Fibroblast of skin of back (primary cell): ENCODE results near the gene ZNF334.

Experiments used
- DNase-seq: peaks from one replicate; pipeline ENCODE4 v3.0.0-alpha.2; 2013

The ZNF334 gene

GRCh38 chr20:46485431-46485830, 27.9 kb downstream of the ZNF334 start:
- no peak for DNase-seq

DNA sequence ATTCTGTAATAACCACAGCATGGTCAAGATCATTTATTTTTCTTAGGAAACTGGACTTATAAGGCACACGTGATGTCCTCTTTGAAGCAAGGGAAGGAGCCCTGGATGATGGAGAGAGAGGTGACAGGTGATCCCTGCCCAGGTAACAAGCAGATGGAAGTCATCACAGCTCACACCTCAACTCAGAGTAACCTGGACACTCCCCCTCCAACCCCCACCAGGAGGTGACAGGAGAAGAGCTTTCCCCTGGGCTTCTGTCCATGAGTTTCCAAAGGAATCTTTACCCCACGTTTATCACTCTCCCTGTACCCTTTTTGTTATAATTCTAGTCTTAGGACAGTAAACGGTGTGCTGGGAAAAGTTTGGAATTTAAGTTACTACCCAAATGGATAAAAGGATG, 28.4 kb downstream of the ZNF334 start:
- no peak for DNase-seq

- no peak for DNase-seq
Measured at GRCh38 chr20:46483879-46484278, 29.5 kb downstream of the ZNF334 start.

DNA sequence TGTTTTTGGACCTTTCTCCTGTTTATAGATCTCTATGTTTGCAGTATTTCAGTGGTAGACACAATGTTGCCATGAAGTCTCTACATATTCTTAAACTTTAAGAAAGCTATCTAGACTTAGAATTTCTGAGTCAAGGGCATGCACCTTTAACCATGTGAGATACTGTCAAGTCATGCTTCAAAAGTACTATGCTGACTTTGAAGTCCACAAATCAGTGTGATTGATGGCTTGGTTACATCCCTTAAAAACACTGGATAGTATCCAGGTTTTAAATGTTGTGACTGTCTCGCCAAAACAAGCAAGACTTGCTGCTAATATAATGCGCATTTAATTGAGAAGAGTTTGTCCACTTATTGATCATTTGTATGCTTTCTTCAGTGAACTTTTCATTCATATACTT, 30.5 kb downstream of the ZNF334 start:
- DNase-seq = no peak

GRCh38 chr20:46477640-46478039, 35.7 kb downstream of the ZNF334 start:
- no peak for DNase-seq

DNA sequence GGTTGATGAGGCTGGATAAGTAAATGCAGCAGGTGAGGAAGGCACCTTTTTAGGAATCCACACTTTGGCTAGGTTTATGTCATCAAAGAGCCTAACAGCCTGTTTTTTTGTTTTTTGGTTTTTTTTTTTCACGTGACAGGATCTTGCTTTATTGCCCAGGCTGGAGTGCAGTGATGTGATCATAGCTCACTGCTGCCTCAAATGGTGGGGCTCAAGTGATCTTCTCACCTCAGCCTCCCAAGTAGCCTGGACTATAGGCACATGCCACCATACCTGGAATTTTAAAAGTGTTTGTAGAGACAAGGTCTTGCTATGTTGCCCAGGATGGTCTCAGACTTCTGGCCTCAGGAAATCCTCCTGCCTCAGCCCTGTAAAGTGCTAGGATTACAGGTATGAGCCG, 36.1 kb downstream of the ZNF334 start:
- DNase-seq = no peak

DNA sequence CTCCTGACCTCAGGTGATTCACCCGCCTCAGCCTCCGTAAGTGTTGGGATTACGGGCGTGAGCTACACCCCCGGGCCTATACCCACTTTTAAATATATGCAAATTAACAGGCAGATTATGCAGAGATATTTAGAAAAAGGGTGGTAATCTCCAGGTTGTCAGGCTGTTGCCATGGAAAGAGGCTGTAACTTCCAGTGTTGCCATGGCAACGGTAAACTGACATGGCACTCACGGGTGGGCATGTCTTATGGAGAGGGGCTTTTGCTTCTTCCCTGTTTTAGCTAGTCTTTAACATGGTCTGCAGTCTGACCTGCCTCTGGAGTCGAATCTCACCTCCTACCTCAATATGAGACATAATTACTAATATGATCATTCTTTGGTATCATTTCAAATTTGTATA, 44.9 kb downstream of the ZNF334 start:
- DNase-seq = no peak

GRCh38 chr20:46464451-46464850, 48.9 kb downstream of the ZNF334 start:
- DNase-seq = no peak

GRCh38 chr20:46463852-46464251, 49.5 kb downstream of the ZNF334 start:
- DNase-seq = no peak

GRCh38 chr20:46461808-46462207, 51.6 kb downstream of the ZNF334 start:
- DNase-seq = no peak

GRCh38 chr20:46458866-46459750, 54.3 kb downstream of the ZNF334 start:
- peak; percentile 6 for DNase-seq

DNA sequence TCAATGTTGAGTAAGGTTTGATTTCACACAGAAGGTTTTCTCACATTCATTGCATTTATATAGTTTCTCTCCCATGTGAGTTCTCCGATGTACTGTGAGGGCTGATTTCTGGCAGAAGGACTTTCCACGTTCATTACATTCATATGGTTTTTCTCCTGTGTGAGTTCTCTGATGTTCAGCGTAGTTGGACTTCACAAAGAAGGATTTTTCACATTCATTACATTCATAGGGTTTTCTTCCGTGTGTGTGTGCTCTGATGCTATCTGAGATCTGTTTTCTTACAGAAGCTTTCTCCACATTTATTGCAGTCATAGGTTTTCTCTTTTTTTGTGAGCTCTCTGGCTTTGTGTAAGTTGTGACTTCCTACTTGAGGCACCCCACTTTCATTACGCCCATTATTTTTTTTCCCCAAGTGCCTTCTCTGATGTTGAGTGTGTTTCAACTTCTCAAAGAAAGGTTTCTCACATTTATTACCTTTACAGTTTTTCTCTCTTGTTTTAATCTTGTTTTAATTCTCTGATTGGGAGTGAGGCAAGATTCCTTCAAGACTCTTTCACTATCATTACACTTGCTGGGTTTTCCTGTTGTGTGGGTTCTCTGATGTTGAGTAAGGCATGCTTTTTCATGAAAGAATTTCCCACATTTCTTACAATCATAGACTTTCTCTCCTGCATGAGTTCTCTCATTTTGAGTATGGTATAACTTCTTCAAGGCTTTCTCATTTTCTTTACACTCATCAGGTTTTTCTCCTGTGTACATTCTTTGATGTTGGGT, 56.9 kb downstream of the ZNF334 start:
- DNase-seq = no peak

DNA sequence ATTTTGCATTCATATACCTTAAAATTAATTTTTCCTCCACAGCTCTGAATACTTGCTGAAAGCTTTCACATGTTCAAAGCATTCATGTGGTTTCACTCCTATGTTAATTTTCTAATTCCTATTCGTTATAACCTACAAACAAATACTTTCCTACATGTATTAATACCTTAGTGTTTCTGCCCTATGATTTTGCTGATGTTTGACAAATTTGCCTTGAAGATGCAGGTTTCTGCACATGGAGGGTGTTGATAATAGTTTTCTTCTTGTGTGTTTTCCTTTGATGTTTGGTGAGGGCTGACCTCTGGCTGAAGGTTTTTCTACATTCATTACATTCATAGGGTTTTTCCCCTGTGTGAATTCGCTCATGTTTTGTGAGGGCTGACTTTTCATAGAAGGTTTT, 57.6 kb downstream of the ZNF334 start:
- no peak for DNase-seq
